HS-5 (cell line): ENCODE data around the gene C16orf78.

ENCODE experiments used
- DNase-seq: peaks from one replicate; pipeline ENCODE4 v3.0.0-alpha.2; 2012; ENCODE audit warnings: low read depth

Gene C16orf78

GRCh38 chr16:49395021-49395420 lies 21.4 kb downstream of the C16orf78 start:
- no peak for DNase-seq

- DNase-seq, result no peak
These were observed 22.7 kb downstream of the C16orf78 start for GRCh38 chr16:49396206-49396720.

GRCh38 chr16:49398761-49399160 lies 25.2 kb downstream of the C16orf78 start:
- no peak for DNase-seq

GRCh38 chr16:49399594-49400364 lies 26.2 kb downstream of the C16orf78 start:
- no peak for DNase-seq

GRCh38 chr16:49400611-49401010 lies 27.0 kb downstream of the C16orf78 start:
- DNase-seq, result no peak

- DNase-seq, result no peak
These were observed 31.5 kb downstream of the C16orf78 start for GRCh38 chr16:49405123-49405522.

GRCh38 chr16:49405530-49405929 lies 31.9 kb downstream of the C16orf78 start:
- no peak for DNase-seq

- DNase-seq, result no peak
These were observed 34.4 kb downstream of the C16orf78 start for GRCh38 chr16:49407873-49408550.

- DNase-seq, result no peak
These were observed 35.5 kb downstream of the C16orf78 start for GRCh38 chr16:49409121-49409520.

GRCh38 chr16:49410226-49410625 lies 36.6 kb downstream of the C16orf78 start:
- no peak for DNase-seq

- no peak for DNase-seq
These were observed 37.7 kb downstream of the C16orf78 start for GRCh38 chr16:49411121-49411970.

GRCh38 chr16:49414671-49415070 lies 41.1 kb downstream of the C16orf78 start:
- no peak for DNase-seq

GRCh38 chr16:49415083-49415482 lies 41.5 kb downstream of the C16orf78 start:
- DNase-seq, result no peak

GRCh38 chr16:49416001-49416675 lies 42.5 kb downstream of the C16orf78 start:
- DNase-seq, result no peak

- DNase-seq, result no peak
These were observed 43.8 kb downstream of the C16orf78 start for GRCh38 chr16:49417354-49417753.

GRCh38 chr16:49419006-49419405 lies 45.4 kb downstream of the C16orf78 start:
- DNase-seq, result no peak

GRCh38 chr16:49419862-49420261 lies 46.3 kb downstream of the C16orf78 start:
- DNase-seq, result no peak

- no peak for DNase-seq
These were observed 49.3 kb downstream of the C16orf78 start for GRCh38 chr16:49422896-49423295.

- DNase-seq, result no peak
These were observed 51.4 kb downstream of the C16orf78 start for GRCh38 chr16:49424961-49425360.

- DNase-seq, result no peak
These were observed 54.2 kb downstream of the C16orf78 start for GRCh38 chr16:49427771-49428170.

- no peak for DNase-seq
These were observed 55.2 kb downstream of the C16orf78 start for GRCh38 chr16:49428808-49429207.

- DNase-seq, result no peak
These were observed 57.4 kb downstream of the C16orf78 start for GRCh38 chr16:49431040-49431439.
